Lung microvascular endothelial cell (primary cell): ENCODE results near the gene RAD9A. TPM values are rescaled to one million over a fixed set of nuclear protein-coding genes. Genes with fewer than 3 reads are reported as not detected.
"Not testable (repeated sequence)": the region's sequence is repeated elsewhere in the genome, so short reads cannot be mapped to it uniquely, and the experiment has no call there.

Experiments
- DNase-seq, 2 donors: peaks; one replicate each; pipeline versions ENCODE4 v3.0.0 to v3.0.0-alpha.2; 2010; ENCODE audit warnings: low read depth in 2 of 2
- total RNA-seq: library from RNA; depleted of rRNA; stranded (reverse); fragments of >200 nt; gene quantifications from 2 replicates; pipeline ENCODE4 v1.2.1, GENCODE V29; 2014

Gene RAD9A
- total RNA-seq, 1 donor from 2014 or later, result 3.0 TPM

GRCh38 chr11:67423466-67423865 is 31.7 kb downstream of the RAD9A start:
- no peak for DNase-seq

GRCh38 chr11:67423891-67424613 is 32.3 kb downstream of the RAD9A start:
- no peak for DNase-seq

GRCh38 chr11:67427364-67427859 is 35.6 kb downstream of the RAD9A start:
- DNase-seq, result not testable (repeated sequence)

GRCh38 chr11:67428052-67429001 is 36.5 kb downstream of the RAD9A start, which contains the start of gene RPS6KB2:
Gene RPS6KB2, plus strand, starts transcription at chr11:67428494. Its CDS starts 52 bp downstream, at chr11:67428546.
- DNase-seq, result peak; percentile 98 to 99

- no peak for DNase-seq
Observed at GRCh38 chr11:67429038-67429668, 37.4 kb downstream of the RAD9A start.

- DNase-seq, result no peak
Observed at GRCh38 chr11:67429722-67430121, 37.9 kb downstream of the RAD9A start.

GRCh38 chr11:67431346-67432249 is 39.8 kb downstream of the RAD9A start:
- DNase-seq, result no peak

GRCh38 chr11:67432655-67433349 is 41.0 kb downstream of the RAD9A start:
- no peak for DNase-seq

- no peak for DNase-seq
Observed at GRCh38 chr11:67433536-67434394, 42.0 kb downstream of the RAD9A start.

- DNase-seq, result no peak
Observed at GRCh38 chr11:67434395-67434881, 42.7 kb downstream of the RAD9A start.

- no peak for DNase-seq
Observed at GRCh38 chr11:67435031-67435726, 43.4 kb downstream of the RAD9A start.

- no peak for DNase-seq
Observed at GRCh38 chr11:67435727-67436458, 44.1 kb downstream of the RAD9A start.

- DNase-seq, result no peak
Observed at GRCh38 chr11:67436459-67437081, 44.8 kb downstream of the RAD9A start.

GRCh38 chr11:67437082-67437808 is 45.5 kb downstream of the RAD9A start, which contains the start of gene PTPRCAP:
Gene PTPRCAP, minus strand, starts transcription at chr11:67437682. Its CDS starts 63 bp downstream, at chr11:67437619.
- DNase-seq, result no peak

- no peak for DNase-seq
Observed at GRCh38 chr11:67437809-67438157, 46.0 kb downstream of the RAD9A start.

GRCh38 chr11:67438158-67438902 is 46.5 kb downstream of the RAD9A start:
- no peak for DNase-seq
